Loucy (cell line): ENCODE data around the gene SH3RF3.

Experiments
- H2AFZ ChIP-seq: fragments of 200-600 bp; sonication (generic); 2 replicates; pipeline ENCODE4 v1.6.0; 2016; ENCODE audit warnings: antibody characterized with exemption, mild to moderate bottlenecking, low read length, moderate library complexity
- H3F3A ChIP-seq: fragments of 200-600 bp; 2 replicates; pipeline ENCODE4 v1.6.0; 2016; ENCODE audit warnings: antibody characterized with exemption, low read depth, mild to moderate bottlenecking
- H3K27me3 ChIP-seq: fragments of 200-600 bp; sonication (generic); 2 replicates; pipeline ENCODE4 v1.6.1; 2014; ENCODE audit warnings: low read length, mild to moderate bottlenecking; ENCODE audit not compliant: insufficient read depth, poor library complexity, severe bottlenecking
- H3K36me3 ChIP-seq: fragments of 200-600 bp; sonication (generic); 2 replicates; pipeline ENCODE4 v1.6.1; 2016; ENCODE audit warnings: low read length; ENCODE audit not compliant: insufficient read depth
- H3K4me1 ChIP-seq: fragments of 200-600 bp; sonication (generic); 2 replicates; pipeline ENCODE4 v1.5.1; 2014; ENCODE audit warnings: low read length, mild to moderate bottlenecking; ENCODE audit not compliant: insufficient read depth, poor library complexity, severe bottlenecking
- H3K4me2 ChIP-seq: fragments of 200-600 bp; sonication (generic); 2 replicates; pipeline ENCODE4 v1.6.0; 2014; ENCODE audit warnings: antibody characterized with exemption, low read length, low read depth, mild to moderate bottlenecking; ENCODE audit not compliant: poor library complexity, severe bottlenecking
- H3K4me3 ChIP-seq: fragments of 200-600 bp; sonication (generic); 2 replicates; pipeline ENCODE4 v1.5.1; 2014; ENCODE audit warnings: low read length, mild to moderate bottlenecking, mixed read lengths; ENCODE audit not compliant: poor library complexity, severe bottlenecking
- H3K79me2 ChIP-seq: fragments of 200-600 bp; sonication (generic); 2 replicates; pipeline ENCODE4 v1.6.1; 2014; ENCODE audit warnings: low read length; ENCODE audit not compliant: insufficient read depth
- H3K9ac ChIP-seq: fragments of 200-600 bp; sonication (generic); 2 replicates; pipeline ENCODE4 v1.6.0; 2014; ENCODE audit warnings: mild to moderate bottlenecking, low read depth, low read length, moderate library complexity; ENCODE audit not compliant: poor library complexity, severe bottlenecking
- H3K9me2 ChIP-seq: fragments of 200-600 bp; sonication (generic); replicated peaks from 2 replicates; pipeline ENCODE4 v1.6.1; 2016; ENCODE audit warnings: low read depth, low read length, mixed read lengths
- H3K9me3 ChIP-seq: fragments of 200-600 bp; sonication (generic); 2 replicates; pipeline ENCODE4 v1.6.1; 2014; ENCODE audit warnings: mild to moderate bottlenecking, antibody characterized with exemption, low read length, low read depth; ENCODE audit not compliant: insufficient read depth
- H4K20me1 ChIP-seq: fragments of 200-600 bp; sonication (generic); 2 replicates; pipeline ENCODE4 v1.6.0; 2014; ENCODE audit warnings: antibody characterized with exemption, low read length, mild to moderate bottlenecking; ENCODE audit not compliant: insufficient read depth, poor library complexity, severe bottlenecking
- EZH2phosphoT487 ChIP-seq: fragments of 200-600 bp; IDR thresholded peaks from 2 replicates; pipeline ENCODE4 v1.6.1; 2018; ENCODE audit warnings: antibody characterized with exemption, mild to moderate bottlenecking, moderate library complexity, borderline replicate concordance
- TF ChIP-seq, protein P1 (sequence below): fragments of 200-600 bp; sonication (generic); conservative IDR thresholded peaks from 2 replicates; pipeline ENCODE4 v1.5.1; 2014; ENCODE audit warnings: mild to moderate bottlenecking, antibody characterized with exemption, low read length

Gene SH3RF3

GRCh38 chr2:109087055-109087663 lies 41.8 kb upstream of the SH3RF3 start:
- no peaks in the 10 kb centered on the region for H3K79me2 ChIP-seq
- H3K4me2 ChIP-seq, result no peak overlapping the region
- H3F3A ChIP-seq, result no peaks in the 10 kb centered on the region
- no peak overlapping the region for H2AFZ ChIP-seq
- H3K9me2 ChIP-seq, result no peaks in the 10 kb centered on the region
- H4K20me1 ChIP-seq, result no peaks in the 10 kb centered on the region
- no peaks in the 10 kb centered on the region for H3K9me3 ChIP-seq
- no peak for TF ChIP-seq EZH2phosphoT487
- TF ChIP-seq, protein P1, sequence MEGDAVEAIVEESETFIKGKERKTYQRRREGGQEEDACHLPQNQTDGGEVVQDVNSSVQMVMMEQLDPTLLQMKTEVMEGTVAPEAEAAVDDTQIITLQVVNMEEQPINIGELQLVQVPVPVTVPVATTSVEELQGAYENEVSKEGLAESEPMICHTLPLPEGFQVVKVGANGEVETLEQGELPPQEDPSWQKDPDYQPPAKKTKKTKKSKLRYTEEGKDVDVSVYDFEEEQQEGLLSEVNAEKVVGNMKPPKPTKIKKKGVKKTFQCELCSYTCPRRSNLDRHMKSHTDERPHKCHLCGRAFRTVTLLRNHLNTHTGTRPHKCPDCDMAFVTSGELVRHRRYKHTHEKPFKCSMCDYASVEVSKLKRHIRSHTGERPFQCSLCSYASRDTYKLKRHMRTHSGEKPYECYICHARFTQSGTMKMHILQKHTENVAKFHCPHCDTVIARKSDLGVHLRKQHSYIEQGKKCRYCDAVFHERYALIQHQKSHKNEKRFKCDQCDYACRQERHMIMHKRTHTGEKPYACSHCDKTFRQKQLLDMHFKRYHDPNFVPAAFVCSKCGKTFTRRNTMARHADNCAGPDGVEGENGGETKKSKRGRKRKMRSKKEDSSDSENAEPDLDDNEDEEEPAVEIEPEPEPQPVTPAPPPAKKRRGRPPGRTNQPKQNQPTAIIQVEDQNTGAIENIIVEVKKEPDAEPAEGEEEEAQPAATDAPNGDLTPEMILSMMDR, result no peak
- no peaks in the 10 kb centered on the region for H3K36me3 ChIP-seq
- no peak overlapping the region for H3K4me3 ChIP-seq
- peaks cover 8% of the 10 kb centered on the region for H3K4me1 ChIP-seq
- no peaks in the 10 kb centered on the region for H3K27me3 ChIP-seq
- no peak overlapping the region for H3K9ac ChIP-seq

- Histone ChIP-seq H3K9me2 (no peaks in the 10 kb centered on the region), H3K4me2 (no peak overlapping the region), H4K20me1 (no peaks in the 10 kb centered on the region), H3K27me3 (no peaks in the 10 kb centered on the region), H3K4me1 (peaks cover 8% of the 10 kb centered on the region), H3K36me3 (no peaks in the 10 kb centered on the region), H3K79me2 (no peaks in the 10 kb centered on the region), H3K9ac (no peak overlapping the region), H3K9me3 (peaks cover 5% of the 10 kb centered on the region; the same call in 1 of the 2 replicates), H2AFZ (no peak overlapping the region), H3F3A (no peaks in the 10 kb centered on the region), H3K4me3 (no peak overlapping the region)
- no peak for TF ChIP-seq EZH2phosphoT487
- TF ChIP-seq, protein P1, result no peak
Measured at GRCh38 chr2:109089602-109090300, 39.3 kb upstream of the SH3RF3 start.

DNA sequence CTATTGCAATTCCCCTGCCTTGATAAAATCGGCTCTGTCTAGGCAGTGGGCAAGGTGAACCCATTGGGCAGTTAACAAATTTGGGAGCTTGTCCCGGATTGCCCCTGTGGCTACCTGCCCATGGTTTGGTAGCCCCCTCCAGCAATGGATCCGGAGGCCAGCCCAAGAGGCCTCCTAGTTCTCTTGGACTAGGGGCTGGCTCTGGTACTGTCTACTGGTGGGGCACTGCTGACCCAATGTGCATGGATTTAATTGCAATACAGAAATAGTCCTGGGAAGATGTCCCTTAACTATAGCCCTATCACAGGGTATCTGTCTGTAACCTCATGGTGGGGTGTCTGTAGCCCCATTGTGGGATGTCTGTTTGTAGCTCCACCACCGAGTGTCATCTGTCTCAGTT lies 37.5 kb upstream of the SH3RF3 start:
- H4K20me1 ChIP-seq, result no peaks in the 10 kb centered on the region
- H3K9me2 ChIP-seq, result no peaks in the 10 kb centered on the region
- H3K79me2 ChIP-seq, result no peaks in the 10 kb centered on the region
- no peak overlapping the region for H3K9ac ChIP-seq
- H3K4me2 ChIP-seq, result no peak overlapping the region
- H3K4me3 ChIP-seq, result no peak overlapping the region
- no peaks in the 10 kb centered on the region for H3K36me3 ChIP-seq
- no peak overlapping the region for H2AFZ ChIP-seq
- H3K27me3 ChIP-seq, result no peaks in the 10 kb centered on the region
- peaks cover 8% of the 10 kb centered on the region for H3K4me1 ChIP-seq
- TF ChIP-seq EZH2phosphoT487, result no peak
- TF ChIP-seq, protein P1, result no peak
- no peaks in the 10 kb centered on the region for H3F3A ChIP-seq
- peaks cover 5% of the 10 kb centered on the region; the same call in 1 of the 2 replicates for H3K9me3 ChIP-seq
